ENCODE results near the gene COL7A1.

COL7A1 gene

GRCh38 chr3:48595075-48595525 lies at the start of gene COL7A1:
Gene COL7A1, minus strand, starts transcription at chr3:48595329. Its CDS starts 170 bp downstream, at chr3:48595159.
- no peak for TF ChIP-seq CTCF (conservative IDR thresholded peaks at IDR 0.05)
- no peak within 1 kb of the TSS for H3K27ac ChIP-seq

GRCh38 chr3:48642605-48643004 lies 47.5 kb upstream of the COL7A1 start:
- TF ChIP-seq CTCF (conservative IDR thresholded peaks at IDR 0.05), result no peak
- H3K27ac ChIP-seq, result no peak overlapping the region

- no peak overlapping the region for H3K27ac ChIP-seq
- no peak for TF ChIP-seq CTCF (conservative IDR thresholded peaks at IDR 0.05)
Observed at GRCh38 chr3:48641396-48641795, 46.3 kb upstream of the COL7A1 start.

- no peak overlapping the region for H3K27ac ChIP-seq
- TF ChIP-seq CTCF (conservative IDR thresholded peaks at IDR 0.05), result no peak
Observed at GRCh38 chr3:48639944-48640606, 44.9 kb upstream of the COL7A1 start.

- no peak for TF ChIP-seq CTCF (conservative IDR thresholded peaks at IDR 0.05)
- H3K27ac ChIP-seq, result no peak overlapping the region
Observed at GRCh38 chr3:48637305-48637704, 42.2 kb upstream of the COL7A1 start.

GRCh38 chr3:48636149-48636655 lies 41.1 kb upstream of the COL7A1 start:
- peak overlapping the region; percentile 88 for H3K27ac ChIP-seq

More at GRCh38 chr3:48636149-48636655, 41.1 kb upstream of the COL7A1 start:
- no peak for TF ChIP-seq CTCF (conservative IDR thresholded peaks at IDR 0.05)
